Testis (tissue), 2 donors: ENCODE measurements around the gene DIDO1.
"Not testable (repeated sequence)": the region's sequence is repeated elsewhere in the genome, so short reads cannot be mapped to it uniquely, and the experiment has no call there.

ENCODE experiments used
- CTCF ChIP-seq, 3 experiments: fragments of 450-650 bp in 2 of 3; fragments of 200-600 bp in 1 of 3; sonication (generic) in 1 of 3; IDR thresholded peaks; one replicate each; pipeline ENCODE4 v1.5.1; 2016 to 2019; ENCODE audit warnings: antibody characterized with exemption in 3 of 3, mild to moderate bottlenecking in 2 of 3, moderate library complexity in 1 of 3
- POLR2A ChIP-seq: fragments of 450-650 bp; IDR thresholded peaks from one replicate; pipeline ENCODE4 v1.6.1; 2017; ENCODE audit warnings: antibody characterized with exemption, mild to moderate bottlenecking, moderate library complexity

- TF ChIP-seq CTCF (IDR thresholded peaks at IDR 0.05) = peak; percentile 52 to 64 (median 55)
- TF ChIP-seq POLR2A = not testable (repeated sequence)
Observed at GRCh38 chr20:62873681-62874031, 52.6 kb downstream of the DIDO1 start.
